OCI-LY1 (cell line): ENCODE measurements around the gene BGLAP.

ENCODE experiments used
- EZH2 ChIP-seq: fragments of 200-600 bp; sonication (generic), shearing (Covaris generic); IDR thresholded peaks from 2 replicates; pipeline ENCODE4 v1.8.0; 2017; ENCODE audit warnings: borderline replicate concordance, mixed run types, mild to moderate bottlenecking, antibody characterized with exemption, low read length, moderate library complexity, mixed read lengths
- TF ChIP-seq, protein P1 (sequence below): fragments of 200-600 bp; sonication (generic), shearing (Covaris generic); IDR thresholded peaks from 2 replicates; pipeline ENCODE4 v1.5.1; 2017; ENCODE audit warnings: mild to moderate bottlenecking, antibody characterized with exemption, low read length, moderate library complexity, mixed read lengths

DNA sequence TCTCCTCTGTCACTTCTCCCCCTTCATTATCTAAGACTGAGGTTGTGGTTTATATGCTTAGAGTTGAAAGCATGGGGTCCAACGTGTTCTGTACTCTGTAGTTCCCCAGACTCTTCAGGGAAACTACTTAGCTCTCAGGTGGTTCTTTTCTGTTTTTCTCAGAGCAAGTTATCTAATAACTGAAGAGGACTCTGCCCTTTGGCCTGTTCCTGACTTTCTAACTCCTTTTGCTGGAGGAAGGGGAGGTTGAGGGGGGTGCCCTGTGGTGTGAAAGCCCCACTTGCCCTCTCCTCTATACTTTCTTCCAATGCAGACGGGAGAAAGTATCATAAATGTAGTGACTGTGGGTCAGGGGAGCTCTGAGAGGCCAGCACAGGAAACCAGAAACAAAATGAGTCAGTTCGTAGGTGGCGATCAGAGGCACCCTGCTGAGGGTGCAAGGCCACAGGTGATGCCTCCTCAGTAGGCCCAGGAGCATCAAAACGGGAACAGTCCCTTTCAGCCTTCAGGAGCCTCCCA lies 43.1 kb upstream of the BGLAP start:
- TF ChIP-seq, protein P1, sequence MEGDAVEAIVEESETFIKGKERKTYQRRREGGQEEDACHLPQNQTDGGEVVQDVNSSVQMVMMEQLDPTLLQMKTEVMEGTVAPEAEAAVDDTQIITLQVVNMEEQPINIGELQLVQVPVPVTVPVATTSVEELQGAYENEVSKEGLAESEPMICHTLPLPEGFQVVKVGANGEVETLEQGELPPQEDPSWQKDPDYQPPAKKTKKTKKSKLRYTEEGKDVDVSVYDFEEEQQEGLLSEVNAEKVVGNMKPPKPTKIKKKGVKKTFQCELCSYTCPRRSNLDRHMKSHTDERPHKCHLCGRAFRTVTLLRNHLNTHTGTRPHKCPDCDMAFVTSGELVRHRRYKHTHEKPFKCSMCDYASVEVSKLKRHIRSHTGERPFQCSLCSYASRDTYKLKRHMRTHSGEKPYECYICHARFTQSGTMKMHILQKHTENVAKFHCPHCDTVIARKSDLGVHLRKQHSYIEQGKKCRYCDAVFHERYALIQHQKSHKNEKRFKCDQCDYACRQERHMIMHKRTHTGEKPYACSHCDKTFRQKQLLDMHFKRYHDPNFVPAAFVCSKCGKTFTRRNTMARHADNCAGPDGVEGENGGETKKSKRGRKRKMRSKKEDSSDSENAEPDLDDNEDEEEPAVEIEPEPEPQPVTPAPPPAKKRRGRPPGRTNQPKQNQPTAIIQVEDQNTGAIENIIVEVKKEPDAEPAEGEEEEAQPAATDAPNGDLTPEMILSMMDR: no peak
- no peak for TF ChIP-seq EZH2
